Endothelial cell of umbilical vein (primary cell): Measurements from ENCODE around the gene TMEM164. TPM values are rescaled to one million over a fixed set of nuclear protein-coding genes. Genes with fewer than 3 reads are reported as not detected.

Experiments
- BruUV-seq: library from RNA; stranded (reverse); fragments of 400-500 nt; replicated peaks from 2 replicates; lab custom pipeline; 2021; lab: Mats Ljungman, UMichigan
- CTCF ChIA-PET: fragments of 300-600, 350-600 bp; sonication (Branson Sonifier 250); formaldehyde crosslinking; loops from one replicate; lab custom pipeline; 2021; ENCODE audit warnings: antibody characterized with exemption, inconsistent platforms; lab: Charles Lee
- POLR2A ChIA-PET: fragments of 300-600, 350-600 bp; sonication (Branson Sonifier 250); formaldehyde crosslinking; loops from one replicate; lab custom pipeline; 2021; ENCODE audit warnings: antibody characterized with exemption, inconsistent platforms; lab: Charles Lee
- DNase-seq: peaks from one replicate; pipeline ENCODE4 v3.0.0-alpha.2; 2011; ENCODE audit warnings: low read depth, low spot score
- FAIRE-seq: peaks from 2 replicates; lab custom pipeline; 2011; peaks lifted over from hg19 to GRCh38; lab: Jason Lieb, UNC
- H2AFZ ChIP-seq: 2 replicates; pipeline ENCODE4 v1.6.0; 2012; ENCODE audit warnings: low read depth, low read length, control low read depth, inconsistent platforms
- H3K27ac ChIP-seq: 2 replicates; pipeline ENCODE4 v1.5.1; 2011; ENCODE audit warnings: low read depth, mild to moderate bottlenecking, control low read depth, low read length, moderate library complexity; ENCODE audit not compliant: insufficient read depth
- H3K27me3 ChIP-seq, 2 experiments: 2 replicates each; pipeline versions ENCODE4 v1.6.0 to v1.6.1; 2011; ENCODE audit warnings: low read length in 2 of 2, mixed read lengths in 1 of 2; ENCODE audit not compliant: control insufficient read depth in 2 of 2, insufficient read depth in 2 of 2
- H3K36me3 ChIP-seq, 2 experiments: 2 replicates in 1 of 2; 3 replicates in 1 of 2; pipeline ENCODE4 v1.5.1; 2011; ENCODE audit warnings: low read length in 2 of 2, mild to moderate bottlenecking in 1 of 2, moderate library complexity in 1 of 2; ENCODE audit not compliant: control insufficient read depth in 2 of 2, insufficient read depth in 2 of 2; ENCODE audit errors: extremely low read depth in 1 of 2
- H3K4me1 ChIP-seq: 3 replicates; pipeline ENCODE4 v1.5.1; 2011; ENCODE audit warnings: mild to moderate bottlenecking, low read length; ENCODE audit not compliant: control insufficient read depth, insufficient read depth; ENCODE audit errors: extremely low read depth
- H3K4me2 ChIP-seq: 2 replicates; pipeline ENCODE4 v1.6.1; 2011; ENCODE audit warnings: low read length, control low read depth, mixed read lengths; ENCODE audit not compliant: insufficient read depth
- H3K4me3 ChIP-seq, 3 experiments: fragments of 200-600 bp in 1 of 3; sonication (generic), shearing (Covaris generic) in 1 of 3; replicated peaks in 1 of 3; 2 replicates each; pipeline ENCODE4 v1.5.1; 2011 to 2016; ENCODE audit warnings: control low read depth in 3 of 3, low read length in 3 of 3, mild to moderate bottlenecking in 2 of 3, inconsistent platforms in 1 of 3, low read depth in 1 of 3, moderate library complexity in 1 of 3; ENCODE audit not compliant: insufficient read depth in 1 of 3
- H3K79me2 ChIP-seq: 2 replicates; pipeline ENCODE4 v1.6.0; 2012; ENCODE audit warnings: low read length, inconsistent platforms; ENCODE audit not compliant: control insufficient read depth, insufficient read depth
- H3K9ac ChIP-seq: replicated peaks from 2 replicates; pipeline ENCODE3; 2011; ENCODE audit warnings: low read length, control low read depth; ENCODE audit not compliant: insufficient read depth; ENCODE audit errors: extremely low read depth
- H3K9me1 ChIP-seq: replicated peaks from 3 replicates; pipeline ENCODE4 v1.6.0; 2011; ENCODE audit warnings: mild to moderate bottlenecking, low read length; ENCODE audit not compliant: control insufficient read depth, insufficient read depth; ENCODE audit errors: extremely low read depth
- H3K9me3 ChIP-seq: replicated peaks from 2 replicates; pipeline ENCODE4 v1.5.1; 2012; ENCODE audit warnings: low read length, inconsistent platforms; ENCODE audit not compliant: control insufficient read depth, insufficient read depth
- H4K20me1 ChIP-seq: replicated peaks from 2 replicates; pipeline ENCODE3; 2011; ENCODE audit warnings: mild to moderate bottlenecking, low read length; ENCODE audit not compliant: control insufficient read depth, insufficient read depth; ENCODE audit errors: extremely low read depth
- EZH2 ChIP-seq: IDR thresholded peaks from 2 replicates; pipeline ENCODE4 v1.6.1; 2012; ENCODE audit warnings: borderline replicate concordance, low read depth, mild to moderate bottlenecking, moderate library complexity, low read length, inconsistent platforms; ENCODE audit not compliant: severe bottlenecking
- FOS ChIP-seq: IDR thresholded peaks from 2 replicates; pipeline ENCODE4 v1.6.1; 2011; ENCODE audit warnings: mild to moderate bottlenecking, low read length, moderate library complexity, borderline replicate concordance; ENCODE audit not compliant: insufficient read depth
- GATA2 ChIP-seq: IDR thresholded peaks from 2 replicates; pipeline ENCODE4 v1.7.0; 2011; ENCODE audit warnings: low read depth, mild to moderate bottlenecking, moderate library complexity, mixed read lengths, low read length; ENCODE audit not compliant: insufficient read length, insufficient read depth
- JUN ChIP-seq: IDR thresholded peaks from 2 replicates; pipeline ENCODE4 v1.6.1; 2011; ENCODE audit warnings: borderline replicate concordance, low read depth; ENCODE audit not compliant: insufficient read length, insufficient read depth
- MYC ChIP-seq: IDR thresholded peaks from one replicate; pipeline ENCODE4 v1.6.1; 2011; ENCODE audit warnings: mild to moderate bottlenecking, low read depth, low read length
- POLR2A ChIP-seq: IDR thresholded peaks from 2 replicates; pipeline ENCODE4 v1.6.1; 2012; ENCODE audit warnings: low read depth, mild to moderate bottlenecking, control low read depth, low read length
- POLR2AphosphoS5 ChIP-seq: IDR thresholded peaks from 2 replicates; pipeline ENCODE4 v1.6.1; 2012; ENCODE audit warnings: low read depth, mild to moderate bottlenecking, control low read depth, low read length, moderate library complexity; ENCODE audit not compliant: insufficient read depth
- dilution Hi-C: fragments of 300-500 bp; cut with MboI; formaldehyde crosslinking; loops from one replicate; pipeline ENCODE4 v1.15.0; 2019; ENCODE audit warnings: low sequenced_read_pairs; ENCODE audit not compliant: extremely low pct_ligation_motif_present
- intact Hi-C: fragments of 100-400 bp; cut with micrococcal nuclease; formaldehyde crosslinking; loops from one replicate; pipeline ENCODE4 v1.10.0; 2022
- polyA plus RNA-seq, 4 experiments: library from polyadenylated mRNA; depleted of rRNA in 3 of 4; stranded (reverse) in 3 of 4; unstranded in 1 of 4; fragments of >200 nt; gene quantifications; 2 replicates each; pipeline versions ENCODE4 v1.2.1 to v1.2.3, GENCODE V29; 2011 to 2012; ENCODE audit warnings: missing spikeins in 1 of 4
- total RNA-seq: library from RNA; stranded (reverse); gene quantifications from 2 replicates; pipeline ENCODE4 v1.2.3, GENCODE V29; 2021
- TF ChIP-seq, protein P1 (sequence below), 2 donors: IDR thresholded peaks; 1 replicate in 1 of 2; 2 replicates in 1 of 2; pipeline ENCODE4 v1.5.1; 2011; ENCODE audit warnings: low read length in 2 of 2, mild to moderate bottlenecking in 2 of 2, moderate library complexity in 2 of 2, control low read depth in 1 of 2, inconsistent platforms in 1 of 2, low read depth in 1 of 2; ENCODE audit not compliant: insufficient read depth in 1 of 2; ENCODE audit errors: extremely low read depth in 1 of 2
- TF ChIP-seq, protein P2 (sequence below): IDR thresholded peaks from 2 replicates; pipeline ENCODE4 v1.6.1; 2011; ENCODE audit not compliant: insufficient read depth, insufficient read length

TMEM164 gene
- total and polyA plus RNA-seq, 2 donors (not counting 3 experiments of a cell fraction or from before 2014, with no cell fraction given): 12.8 to 22.2 TPM

DNA sequence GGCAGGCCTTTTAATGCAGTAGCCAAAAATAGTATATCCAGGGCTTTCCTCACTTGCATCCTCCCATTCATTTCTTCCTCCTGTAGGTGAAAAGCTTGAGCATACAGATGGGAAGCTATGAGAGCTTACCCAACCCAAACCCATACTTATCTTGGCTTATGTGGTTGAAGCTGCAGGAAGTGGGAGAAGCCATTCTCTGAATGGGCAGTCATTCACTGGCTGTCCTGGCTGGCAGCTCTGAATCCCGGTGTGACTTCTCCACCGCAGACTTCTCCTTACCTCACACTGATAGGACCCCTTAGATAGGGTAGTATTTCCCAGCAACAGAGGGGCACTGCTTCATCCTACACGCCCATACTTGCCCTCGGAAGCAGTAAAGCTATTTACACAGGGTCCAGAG, 189.6 kb downstream of the TMEM164 start:
- Histone ChIP-seq H3K79me2 (no peaks in the 10 kb centered on the region), H3K9me3 (no peaks in the 10 kb centered on the region), H3K9ac (no peak overlapping the region), H3K27ac (no peak overlapping the region), H3K27me3 (no peaks in the 10 kb centered on the region), H3K36me3 (no peaks in the 10 kb centered on the region), H3K9me1 (no peaks in the 10 kb centered on the region), H3K4me1 (peaks cover 5% of the 10 kb centered on the region), H3K4me2 (no peak overlapping the region), H4K20me1 (no peaks in the 10 kb centered on the region), H2AFZ (no peak overlapping the region), H3K4me3 (no peak overlapping the region)
- DNase-seq: no peak
- intact Hi-C loops (no loop called here), dilution Hi-C loops (no loop called here)
- POLR2A ChIA-PET: no interaction called here
- CTCF ChIA-PET: interaction anchor here (1.0 kb wide), 2 partner anchors 11 to 46 kb away, joined by 3 read pairs; no protein-coding TSS in a partner anchor
- no peak for TF ChIP-seq GATA2
- no peak for TF ChIP-seq MYC
- no peak for TF ChIP-seq FOS
- TF ChIP-seq, protein P1, sequence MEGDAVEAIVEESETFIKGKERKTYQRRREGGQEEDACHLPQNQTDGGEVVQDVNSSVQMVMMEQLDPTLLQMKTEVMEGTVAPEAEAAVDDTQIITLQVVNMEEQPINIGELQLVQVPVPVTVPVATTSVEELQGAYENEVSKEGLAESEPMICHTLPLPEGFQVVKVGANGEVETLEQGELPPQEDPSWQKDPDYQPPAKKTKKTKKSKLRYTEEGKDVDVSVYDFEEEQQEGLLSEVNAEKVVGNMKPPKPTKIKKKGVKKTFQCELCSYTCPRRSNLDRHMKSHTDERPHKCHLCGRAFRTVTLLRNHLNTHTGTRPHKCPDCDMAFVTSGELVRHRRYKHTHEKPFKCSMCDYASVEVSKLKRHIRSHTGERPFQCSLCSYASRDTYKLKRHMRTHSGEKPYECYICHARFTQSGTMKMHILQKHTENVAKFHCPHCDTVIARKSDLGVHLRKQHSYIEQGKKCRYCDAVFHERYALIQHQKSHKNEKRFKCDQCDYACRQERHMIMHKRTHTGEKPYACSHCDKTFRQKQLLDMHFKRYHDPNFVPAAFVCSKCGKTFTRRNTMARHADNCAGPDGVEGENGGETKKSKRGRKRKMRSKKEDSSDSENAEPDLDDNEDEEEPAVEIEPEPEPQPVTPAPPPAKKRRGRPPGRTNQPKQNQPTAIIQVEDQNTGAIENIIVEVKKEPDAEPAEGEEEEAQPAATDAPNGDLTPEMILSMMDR (IDR thresholded peaks at IDR 0.05; ENCODE audit: extremely low read depth in 1 of 2, insufficient read depth in 1 of 2, low read depth in 1 of 2, low read length in 2 of 2): no peak
- no peak for TF ChIP-seq POLR2AphosphoS5
- TF ChIP-seq JUN: no peak
- BruUV-seq: no TSS peak
- FAIRE-seq: no peak

DNA sequence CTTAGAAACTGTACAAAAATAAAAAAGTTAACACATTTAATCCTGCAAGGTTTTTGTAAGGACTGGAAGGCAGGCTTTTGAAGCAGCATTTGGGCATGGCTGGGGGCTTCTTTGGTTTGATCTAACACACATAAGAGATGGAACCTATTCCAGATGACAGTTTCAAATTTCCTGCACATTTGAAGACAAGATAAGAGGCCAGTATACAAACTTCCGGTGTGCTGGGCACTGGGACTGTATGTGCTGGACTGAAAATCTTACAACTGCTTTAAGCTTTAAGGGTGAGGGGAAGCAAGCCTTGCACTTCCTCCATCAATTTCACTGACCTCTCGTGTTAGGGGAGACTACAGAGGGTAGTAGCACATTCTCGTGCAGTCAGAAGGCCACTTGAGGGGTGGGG, 192.1 kb downstream of the TMEM164 start:
- H3K4me1 ChIP-seq: no peaks in the 10 kb centered on the region
- no TSS peak for BruUV-seq
- dilution Hi-C loops (no loop called here), intact Hi-C loops (no loop called here)
- H2AFZ ChIP-seq: no peak overlapping the region
- no peak for FAIRE-seq
- POLR2A ChIA-PET: no interaction called here
- no peaks in the 10 kb centered on the region for H3K79me2 ChIP-seq
- CTCF ChIA-PET: no interaction called here
- H4K20me1 ChIP-seq: no peaks in the 10 kb centered on the region
- H3K9me3 ChIP-seq: no peaks in the 10 kb centered on the region
- H3K27ac ChIP-seq: no peak overlapping the region
- no peak overlapping the region for H3K9ac ChIP-seq
- no peaks in the 10 kb centered on the region for H3K27me3 ChIP-seq
- no peaks in the 10 kb centered on the region for H3K36me3 ChIP-seq
- H3K9me1 ChIP-seq: no peaks in the 10 kb centered on the region
- H3K4me3 ChIP-seq: no peak overlapping the region
- DNase-seq: no peak
- no peak for TF ChIP-seq EZH2
- TF ChIP-seq, protein P2, sequence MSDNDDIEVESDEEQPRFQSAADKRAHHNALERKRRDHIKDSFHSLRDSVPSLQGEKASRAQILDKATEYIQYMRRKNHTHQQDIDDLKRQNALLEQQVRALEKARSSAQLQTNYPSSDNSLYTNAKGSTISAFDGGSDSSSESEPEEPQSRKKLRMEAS: no peak
- no peak for TF ChIP-seq GATA2
- TF ChIP-seq JUN: no peak
- no peak for TF ChIP-seq FOS
- TF ChIP-seq, protein P1 (IDR thresholded peaks at IDR 0.05; ENCODE audit: extremely low read depth in 1 of 2, insufficient read depth in 1 of 2, low read depth in 1 of 2, low read length in 2 of 2): no peak
- no peak for TF ChIP-seq MYC
- TF ChIP-seq POLR2AphosphoS5: no peak
- TF ChIP-seq POLR2A: no peak
- no peak overlapping the region for H3K4me2 ChIP-seq
